Sigmoid colon (tissue), 4 donors: ENCODE results near the gene ADAM33.

Experiments used
- EP300 ChIP-seq, 4 donors: sonication (generic); formaldehyde crosslinking; IDR thresholded peaks; one replicate each; pipeline ENCODE4 v1.6.1; 2017; ENCODE audit warnings: antibody characterized with exemption in 4 of 4
- POLR2A ChIP-seq, 2 donors: fragments of 450-650 bp; IDR thresholded peaks; one replicate each; pipeline ENCODE4 v1.6.1; 2016; ENCODE audit warnings: antibody characterized with exemption in 2 of 2, mild to moderate bottlenecking in 2 of 2, moderate library complexity in 2 of 2
- POLR2AphosphoS5 ChIP-seq, 4 donors: sonication (generic); formaldehyde crosslinking; IDR thresholded peaks; one replicate each; pipeline ENCODE4 v1.6.1; 2017; ENCODE audit warnings: antibody characterized with exemption in 4 of 4
- TF ChIP-seq, protein P1 (sequence below), 4 experiments: fragments of 450-650 bp in 3 of 4; fragments of 200-600 bp in 1 of 4; IDR thresholded peaks; one replicate each; pipeline ENCODE4 v1.5.1; 2016 to 2019; ENCODE audit warnings: antibody characterized with exemption in 4 of 4, mild to moderate bottlenecking in 3 of 4, moderate library complexity in 2 of 4

DNA sequence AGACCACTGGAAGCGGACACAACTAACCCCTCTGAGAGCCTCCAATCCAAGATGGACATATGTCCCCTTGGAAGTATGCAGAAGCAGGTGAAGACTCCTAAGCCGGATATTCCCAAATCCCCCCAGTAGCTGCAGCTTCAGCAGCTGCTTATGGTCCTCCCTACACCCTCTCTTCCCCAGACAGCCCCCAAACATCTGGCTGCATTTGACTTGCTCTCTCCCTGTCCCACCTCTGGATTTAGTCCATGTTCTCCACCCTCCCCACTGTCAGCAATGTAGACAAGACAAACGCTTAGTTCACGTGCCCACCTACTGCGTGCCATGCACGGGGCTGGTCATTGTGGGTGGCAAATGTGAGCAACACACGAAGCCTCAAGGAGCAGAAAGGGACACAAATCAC is 4.6 kb upstream of the ADAM33 start:
- TF ChIP-seq, protein P1, sequence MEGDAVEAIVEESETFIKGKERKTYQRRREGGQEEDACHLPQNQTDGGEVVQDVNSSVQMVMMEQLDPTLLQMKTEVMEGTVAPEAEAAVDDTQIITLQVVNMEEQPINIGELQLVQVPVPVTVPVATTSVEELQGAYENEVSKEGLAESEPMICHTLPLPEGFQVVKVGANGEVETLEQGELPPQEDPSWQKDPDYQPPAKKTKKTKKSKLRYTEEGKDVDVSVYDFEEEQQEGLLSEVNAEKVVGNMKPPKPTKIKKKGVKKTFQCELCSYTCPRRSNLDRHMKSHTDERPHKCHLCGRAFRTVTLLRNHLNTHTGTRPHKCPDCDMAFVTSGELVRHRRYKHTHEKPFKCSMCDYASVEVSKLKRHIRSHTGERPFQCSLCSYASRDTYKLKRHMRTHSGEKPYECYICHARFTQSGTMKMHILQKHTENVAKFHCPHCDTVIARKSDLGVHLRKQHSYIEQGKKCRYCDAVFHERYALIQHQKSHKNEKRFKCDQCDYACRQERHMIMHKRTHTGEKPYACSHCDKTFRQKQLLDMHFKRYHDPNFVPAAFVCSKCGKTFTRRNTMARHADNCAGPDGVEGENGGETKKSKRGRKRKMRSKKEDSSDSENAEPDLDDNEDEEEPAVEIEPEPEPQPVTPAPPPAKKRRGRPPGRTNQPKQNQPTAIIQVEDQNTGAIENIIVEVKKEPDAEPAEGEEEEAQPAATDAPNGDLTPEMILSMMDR (IDR thresholded peaks at IDR 0.05), result no peak
- TF ChIP-seq POLR2A (IDR thresholded peaks at IDR 0.05), result no peak
- TF ChIP-seq EP300 (IDR thresholded peaks at IDR 0.05), result no peak
- no peak for TF ChIP-seq POLR2AphosphoS5 (IDR thresholded peaks at IDR 0.05)
